Loucy (cell line): ENCODE results near the gene RND2.

Experiments used
- H2AFZ ChIP-seq: fragments of 200-600 bp; sonication (generic); 2 replicates; pipeline ENCODE4 v1.6.0; 2016; ENCODE audit warnings: antibody characterized with exemption, mild to moderate bottlenecking, low read length, moderate library complexity
- H3F3A ChIP-seq: fragments of 200-600 bp; 2 replicates; pipeline ENCODE4 v1.6.0; 2016; ENCODE audit warnings: antibody characterized with exemption, low read depth, mild to moderate bottlenecking
- H3K27me3 ChIP-seq: fragments of 200-600 bp; sonication (generic); 2 replicates; pipeline ENCODE4 v1.6.1; 2014; ENCODE audit warnings: low read length, mild to moderate bottlenecking; ENCODE audit not compliant: insufficient read depth, poor library complexity, severe bottlenecking
- H3K36me3 ChIP-seq: fragments of 200-600 bp; sonication (generic); 2 replicates; pipeline ENCODE4 v1.6.1; 2016; ENCODE audit warnings: low read length; ENCODE audit not compliant: insufficient read depth
- H3K4me1 ChIP-seq: fragments of 200-600 bp; sonication (generic); 2 replicates; pipeline ENCODE4 v1.5.1; 2014; ENCODE audit warnings: low read length, mild to moderate bottlenecking; ENCODE audit not compliant: insufficient read depth, poor library complexity, severe bottlenecking
- H3K4me2 ChIP-seq: fragments of 200-600 bp; sonication (generic); 2 replicates; pipeline ENCODE4 v1.6.0; 2014; ENCODE audit warnings: antibody characterized with exemption, low read length, low read depth, mild to moderate bottlenecking; ENCODE audit not compliant: poor library complexity, severe bottlenecking
- H3K4me3 ChIP-seq: fragments of 200-600 bp; sonication (generic); 2 replicates; pipeline ENCODE4 v1.5.1; 2014; ENCODE audit warnings: low read length, mild to moderate bottlenecking, mixed read lengths; ENCODE audit not compliant: poor library complexity, severe bottlenecking
- H3K79me2 ChIP-seq: fragments of 200-600 bp; sonication (generic); 2 replicates; pipeline ENCODE4 v1.6.1; 2014; ENCODE audit warnings: low read length; ENCODE audit not compliant: insufficient read depth
- H3K9ac ChIP-seq: fragments of 200-600 bp; sonication (generic); 2 replicates; pipeline ENCODE4 v1.6.0; 2014; ENCODE audit warnings: mild to moderate bottlenecking, low read depth, low read length, moderate library complexity; ENCODE audit not compliant: poor library complexity, severe bottlenecking
- H3K9me2 ChIP-seq: fragments of 200-600 bp; sonication (generic); replicated peaks from 2 replicates; pipeline ENCODE4 v1.6.1; 2016; ENCODE audit warnings: low read depth, low read length, mixed read lengths
- H3K9me3 ChIP-seq: fragments of 200-600 bp; sonication (generic); 2 replicates; pipeline ENCODE4 v1.6.1; 2014; ENCODE audit warnings: mild to moderate bottlenecking, antibody characterized with exemption, low read length, low read depth; ENCODE audit not compliant: insufficient read depth
- H4K20me1 ChIP-seq: fragments of 200-600 bp; sonication (generic); 2 replicates; pipeline ENCODE4 v1.6.0; 2014; ENCODE audit warnings: antibody characterized with exemption, low read length, mild to moderate bottlenecking; ENCODE audit not compliant: insufficient read depth, poor library complexity, severe bottlenecking
- EZH2phosphoT487 ChIP-seq: fragments of 200-600 bp; IDR thresholded peaks from 2 replicates; pipeline ENCODE4 v1.6.1; 2018; ENCODE audit warnings: antibody characterized with exemption, mild to moderate bottlenecking, moderate library complexity, borderline replicate concordance
- TF ChIP-seq, protein P1 (sequence below): fragments of 200-600 bp; sonication (generic); conservative IDR thresholded peaks from 2 replicates; pipeline ENCODE4 v1.5.1; 2014; ENCODE audit warnings: mild to moderate bottlenecking, antibody characterized with exemption, low read length

The RND2 gene

DNA sequence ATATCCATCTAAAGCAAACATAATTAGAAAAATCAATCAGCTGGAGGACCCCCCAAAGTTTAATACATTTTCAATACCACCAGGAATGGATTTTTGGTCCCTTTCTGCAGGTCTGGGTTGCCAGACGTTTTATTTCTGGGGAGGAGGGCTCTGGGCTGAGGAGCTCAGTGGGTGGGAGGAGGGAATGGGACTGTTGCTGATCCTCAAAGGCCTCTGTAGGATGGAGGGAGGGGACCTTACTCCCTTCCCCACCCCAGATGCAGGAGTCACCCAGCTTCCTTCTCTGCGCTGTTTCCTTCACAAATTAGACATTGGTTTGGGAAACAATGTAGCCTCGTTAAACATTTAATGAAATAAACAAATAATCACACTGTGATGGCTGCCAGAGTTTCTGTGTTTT is 6.6 kb downstream of the RND2 start:
- H3K4me2 ChIP-seq = no peak overlapping the region
- H4K20me1 ChIP-seq = no peaks in the 10 kb centered on the region
- no peak overlapping the region for H2AFZ ChIP-seq

DNA sequence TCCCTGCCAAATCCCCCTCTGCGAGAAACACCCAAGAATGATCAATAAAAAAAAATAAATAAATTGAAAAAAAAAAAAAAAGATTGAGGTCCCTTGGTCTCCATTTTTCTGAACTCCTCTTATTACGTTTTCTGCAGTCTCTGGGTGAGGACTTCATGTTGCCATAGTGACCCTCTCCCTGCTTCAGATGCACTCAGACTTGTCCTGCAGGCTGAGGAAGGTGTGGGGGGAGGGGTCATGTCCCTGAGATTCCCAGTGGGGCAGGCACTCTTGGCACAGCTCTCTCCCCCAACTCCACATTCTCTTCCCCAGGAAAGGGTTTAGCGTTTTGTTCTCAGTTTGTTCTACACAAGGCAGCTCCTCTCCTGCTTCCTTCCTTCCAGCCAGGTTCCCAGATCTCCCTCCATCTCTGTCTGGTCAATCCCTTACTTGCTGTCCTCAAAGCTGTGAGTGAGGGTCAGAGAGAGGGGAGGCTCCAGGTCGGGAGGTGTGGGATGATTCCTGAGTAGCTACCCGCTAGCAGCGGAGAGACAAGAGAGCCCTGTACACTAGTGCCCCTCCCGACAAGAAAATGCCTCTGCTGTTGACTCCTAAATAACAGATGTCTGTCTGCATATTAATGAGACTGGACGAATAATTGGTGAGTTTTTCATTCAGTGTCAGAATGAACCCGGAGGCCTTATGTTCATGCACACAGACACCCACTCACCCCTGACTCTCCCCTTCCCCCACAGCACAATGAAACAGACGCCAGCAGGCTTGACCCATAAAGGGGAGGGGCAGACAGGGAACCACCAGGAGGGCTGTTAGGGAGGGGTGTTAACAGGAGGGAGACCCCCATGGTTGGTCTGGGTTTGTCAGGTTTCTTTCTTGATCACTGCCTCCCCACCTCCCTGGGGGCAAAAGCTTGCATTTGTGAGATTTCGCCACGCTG is 9.2 kb downstream of the RND2 start:
- Histone ChIP-seq H3K4me2 (no peak overlapping the region), H3K9ac (no peak overlapping the region), H3K4me3 (no peak overlapping the region), H2AFZ (no peak overlapping the region), H4K20me1 (no peaks in the 10 kb centered on the region), H3K27me3 (no peaks in the 10 kb centered on the region), H3K79me2 (no peaks in the 10 kb centered on the region), H3K9me2 (no peaks in the 10 kb centered on the region), H3K9me3 (no peaks in the 10 kb centered on the region), H3F3A (no peaks in the 10 kb centered on the region), H3K4me1 (no peaks in the 10 kb centered on the region), H3K36me3 (no peaks in the 10 kb centered on the region)
- TF ChIP-seq, protein P1, sequence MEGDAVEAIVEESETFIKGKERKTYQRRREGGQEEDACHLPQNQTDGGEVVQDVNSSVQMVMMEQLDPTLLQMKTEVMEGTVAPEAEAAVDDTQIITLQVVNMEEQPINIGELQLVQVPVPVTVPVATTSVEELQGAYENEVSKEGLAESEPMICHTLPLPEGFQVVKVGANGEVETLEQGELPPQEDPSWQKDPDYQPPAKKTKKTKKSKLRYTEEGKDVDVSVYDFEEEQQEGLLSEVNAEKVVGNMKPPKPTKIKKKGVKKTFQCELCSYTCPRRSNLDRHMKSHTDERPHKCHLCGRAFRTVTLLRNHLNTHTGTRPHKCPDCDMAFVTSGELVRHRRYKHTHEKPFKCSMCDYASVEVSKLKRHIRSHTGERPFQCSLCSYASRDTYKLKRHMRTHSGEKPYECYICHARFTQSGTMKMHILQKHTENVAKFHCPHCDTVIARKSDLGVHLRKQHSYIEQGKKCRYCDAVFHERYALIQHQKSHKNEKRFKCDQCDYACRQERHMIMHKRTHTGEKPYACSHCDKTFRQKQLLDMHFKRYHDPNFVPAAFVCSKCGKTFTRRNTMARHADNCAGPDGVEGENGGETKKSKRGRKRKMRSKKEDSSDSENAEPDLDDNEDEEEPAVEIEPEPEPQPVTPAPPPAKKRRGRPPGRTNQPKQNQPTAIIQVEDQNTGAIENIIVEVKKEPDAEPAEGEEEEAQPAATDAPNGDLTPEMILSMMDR = no peak
- no peak for TF ChIP-seq EZH2phosphoT487

More for the DNA sequence above, 6.6 kb downstream of the RND2 start:
- Histone ChIP-seq H3K9ac (no peak overlapping the region), H3K9me3 (no peaks in the 10 kb centered on the region), H3K4me1 (peaks cover 4% of the 10 kb centered on the region), H3K27me3 (no peaks in the 10 kb centered on the region), H3K4me3 (no peak overlapping the region), H3K36me3 (no peaks in the 10 kb centered on the region), H3K79me2 (no peaks in the 10 kb centered on the region), H3F3A (0 out of 2 replicates have a peak, but pooled peaks cover under 1% of the 10 kb centered on the region), H3K9me2 (no peaks in the 10 kb centered on the region)
- TF ChIP-seq, protein P1 = no peak
- TF ChIP-seq EZH2phosphoT487 = no peak

DNA sequence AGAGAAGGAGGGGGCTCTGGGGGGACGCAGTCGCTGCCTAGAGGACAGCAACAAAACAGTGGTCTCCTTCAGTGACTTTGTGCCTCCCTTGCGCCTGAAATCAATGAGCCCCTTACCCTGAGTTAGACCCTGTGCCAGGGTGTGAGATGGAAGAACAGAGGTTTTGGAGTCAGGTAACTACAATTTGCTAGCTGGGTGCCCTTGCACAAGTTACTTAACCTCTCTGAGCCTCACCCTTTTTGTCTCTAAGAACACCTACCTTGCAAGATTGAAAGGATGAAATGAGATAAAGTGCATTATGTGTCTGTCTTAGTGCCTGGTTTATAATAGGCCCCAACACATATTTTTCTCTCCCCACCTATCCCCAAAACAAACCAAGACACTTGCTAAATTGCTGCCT is 9.9 kb downstream of the RND2 start:
- Histone ChIP-seq H3K4me1 (no peaks in the 10 kb centered on the region), H3K9me2 (no peaks in the 10 kb centered on the region), H3K9me3 (no peaks in the 10 kb centered on the region), H3K9ac (no peak overlapping the region), H2AFZ (no peak overlapping the region), H4K20me1 (no peaks in the 10 kb centered on the region), H3F3A (no peaks in the 10 kb centered on the region), H3K4me3 (no peak overlapping the region), H3K79me2 (no peaks in the 10 kb centered on the region), H3K36me3 (no peaks in the 10 kb centered on the region), H3K27me3 (no peaks in the 10 kb centered on the region), H3K4me2 (no peak overlapping the region)
- TF ChIP-seq, protein P1 = no peak
- no peak for TF ChIP-seq EZH2phosphoT487
